Measurements from ENCODE around the gene SORBS2.

SORBS2 gene

DNA sequence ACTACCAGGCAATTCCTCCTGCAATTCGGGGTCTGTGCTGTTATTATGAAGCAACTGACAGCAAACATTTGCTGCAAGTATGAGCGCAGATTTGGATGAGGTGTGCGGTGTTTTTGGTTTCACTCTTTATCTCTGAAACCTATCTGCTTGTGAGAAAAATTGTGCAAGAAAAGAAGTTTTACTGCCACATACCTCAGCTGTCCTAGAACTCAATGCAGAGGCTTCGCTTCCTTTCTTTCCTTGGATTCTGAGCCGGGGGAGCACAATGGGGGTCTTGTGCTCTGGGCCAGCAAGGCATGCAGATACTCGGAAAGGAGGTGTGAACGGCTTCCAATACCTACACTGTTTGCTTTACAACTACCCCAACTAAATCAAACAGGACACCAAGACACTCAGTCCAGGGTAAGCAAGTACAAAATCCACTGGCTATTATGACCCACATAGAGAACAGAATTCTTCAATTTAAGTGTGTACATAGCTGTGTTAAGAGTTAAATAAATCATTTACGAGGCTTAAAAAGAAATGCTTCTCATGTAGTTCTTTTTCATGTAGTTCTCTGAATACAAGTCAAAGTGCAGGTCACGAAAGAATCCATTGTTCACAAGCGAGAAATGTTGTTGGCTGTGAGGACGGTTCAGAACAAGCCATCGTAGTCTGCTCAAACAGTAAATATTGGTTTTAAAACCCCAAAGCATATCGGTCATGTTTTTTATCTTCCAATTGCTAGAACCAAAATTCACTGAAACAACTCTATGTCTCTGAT lies 1.1 kb downstream of the SORBS2 start:
- no peak for DNase-seq (ENCODE audit: low read depth)
- TF ChIP-seq, protein P1, sequence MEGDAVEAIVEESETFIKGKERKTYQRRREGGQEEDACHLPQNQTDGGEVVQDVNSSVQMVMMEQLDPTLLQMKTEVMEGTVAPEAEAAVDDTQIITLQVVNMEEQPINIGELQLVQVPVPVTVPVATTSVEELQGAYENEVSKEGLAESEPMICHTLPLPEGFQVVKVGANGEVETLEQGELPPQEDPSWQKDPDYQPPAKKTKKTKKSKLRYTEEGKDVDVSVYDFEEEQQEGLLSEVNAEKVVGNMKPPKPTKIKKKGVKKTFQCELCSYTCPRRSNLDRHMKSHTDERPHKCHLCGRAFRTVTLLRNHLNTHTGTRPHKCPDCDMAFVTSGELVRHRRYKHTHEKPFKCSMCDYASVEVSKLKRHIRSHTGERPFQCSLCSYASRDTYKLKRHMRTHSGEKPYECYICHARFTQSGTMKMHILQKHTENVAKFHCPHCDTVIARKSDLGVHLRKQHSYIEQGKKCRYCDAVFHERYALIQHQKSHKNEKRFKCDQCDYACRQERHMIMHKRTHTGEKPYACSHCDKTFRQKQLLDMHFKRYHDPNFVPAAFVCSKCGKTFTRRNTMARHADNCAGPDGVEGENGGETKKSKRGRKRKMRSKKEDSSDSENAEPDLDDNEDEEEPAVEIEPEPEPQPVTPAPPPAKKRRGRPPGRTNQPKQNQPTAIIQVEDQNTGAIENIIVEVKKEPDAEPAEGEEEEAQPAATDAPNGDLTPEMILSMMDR (conservative IDR thresholded peaks at IDR 0.05; ENCODE audit: low read depth, low read length): no peak
- H3K4me3 ChIP-seq (ENCODE audit: low read depth, low read length): peak overlapping the region; percentile 26

- DNase-seq (ENCODE audit: low read depth): no peak
- TF ChIP-seq, protein P1 (conservative IDR thresholded peaks at IDR 0.05; ENCODE audit: low read depth, low read length): no peak
- H3K4me3 ChIP-seq (ENCODE audit: low read depth, low read length): no peak overlapping the region
These were observed 2.4 kb downstream of the SORBS2 start for GRCh38 chr4:185809533-185810071.

GRCh38 chr4:185809121-185809520 lies 2.9 kb downstream of the SORBS2 start:
- TF ChIP-seq, protein P1 (conservative IDR thresholded peaks at IDR 0.05; ENCODE audit: low read depth, low read length): no peak
- DNase-seq (ENCODE audit: low read depth): no peak
- no peak overlapping the region for H3K4me3 ChIP-seq (ENCODE audit: low read depth, low read length)

GRCh38 chr4:185805979-185806378 lies 6.0 kb downstream of the SORBS2 start:
- no peak for DNase-seq (ENCODE audit: low read depth)
- no peak overlapping the region for H3K4me3 ChIP-seq (ENCODE audit: low read depth, low read length)
- TF ChIP-seq, protein P1 (conservative IDR thresholded peaks at IDR 0.05; ENCODE audit: low read depth, low read length): no peak

- no peak for DNase-seq (ENCODE audit: low read depth)
- TF ChIP-seq, protein P1 (conservative IDR thresholded peaks at IDR 0.05; ENCODE audit: low read depth, low read length): no peak
- H3K4me3 ChIP-seq (ENCODE audit: low read depth, low read length): no peak overlapping the region
These were observed 6.7 kb downstream of the SORBS2 start for GRCh38 chr4:185805262-185805802.

DNA sequence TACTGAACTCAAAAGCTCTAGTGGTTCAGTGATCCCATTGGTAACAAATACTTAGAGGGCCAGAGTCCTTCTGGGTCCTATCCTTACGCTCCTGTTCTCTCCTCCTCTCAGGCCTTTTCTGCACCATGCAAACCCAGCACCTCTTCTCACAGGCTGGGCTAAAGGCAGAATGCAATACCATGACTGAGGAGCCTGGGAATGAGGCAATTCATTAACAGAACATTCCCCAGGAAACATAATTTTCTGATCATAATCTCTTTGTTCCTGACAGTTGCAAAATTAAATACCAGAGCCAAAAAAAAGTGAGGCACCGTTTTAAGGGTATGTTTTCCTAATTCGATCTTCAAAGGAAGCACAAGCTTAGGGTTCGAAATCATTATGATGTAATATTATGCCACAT lies 9.0 kb downstream of the SORBS2 start:
- no peak overlapping the region for H3K4me3 ChIP-seq (ENCODE audit: low read depth, low read length)
- TF ChIP-seq, protein P1 (conservative IDR thresholded peaks at IDR 0.05; ENCODE audit: low read depth, low read length): no peak
- DNase-seq (ENCODE audit: low read depth): no peak
